ENCODE measurements around the gene GRIN1.

The GRIN1 gene

DNA sequence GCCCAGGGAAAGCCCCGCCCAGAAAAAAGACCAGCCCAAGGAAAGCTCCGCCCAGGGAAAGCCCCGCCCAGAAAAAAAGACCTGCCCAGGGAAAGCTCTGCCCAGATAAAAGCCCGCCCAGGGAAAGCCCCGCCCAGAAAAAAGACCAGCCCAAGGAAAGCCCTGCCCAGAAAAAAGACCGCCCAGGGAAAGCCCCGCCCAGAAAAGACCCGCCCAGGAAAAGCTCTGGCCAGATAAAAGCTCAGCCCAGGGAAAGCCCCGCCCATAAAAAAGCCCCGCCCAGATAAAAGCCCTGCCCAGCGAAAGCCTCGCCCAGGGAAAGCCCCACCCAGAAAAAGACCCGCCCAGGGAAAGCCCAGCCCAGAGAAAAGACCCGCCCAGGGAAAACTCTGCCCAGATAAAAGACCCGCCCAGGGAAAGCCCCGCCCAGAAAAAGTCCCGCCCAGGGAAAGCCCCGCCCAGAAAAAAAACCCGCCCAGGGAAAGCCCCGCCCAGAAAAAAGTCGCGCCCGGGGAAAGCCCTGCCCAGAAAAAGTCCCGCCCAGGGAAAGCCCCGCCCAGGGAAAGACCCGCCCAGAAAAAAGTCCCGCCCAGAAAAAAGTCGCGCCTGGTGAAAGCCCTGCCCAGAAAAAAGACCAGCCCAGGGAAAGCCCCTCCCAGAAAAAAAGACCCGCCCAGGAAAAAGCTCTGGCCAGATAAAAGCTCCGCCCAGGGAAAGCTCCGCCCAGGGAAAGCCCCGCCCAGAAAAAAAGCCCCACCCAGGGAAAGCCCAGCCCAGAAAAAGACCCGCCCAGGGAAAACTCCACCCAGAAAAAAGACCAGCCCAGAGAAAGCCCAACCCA, 11.9 kb downstream of the GRIN1 start:
- Histone ChIP-seq H3K36me3 (ENCODE audit: control insufficient read depth, insufficient read depth, low read length) (no peaks in the 10 kb centered on the region), H3K4me1 (ENCODE audit: control insufficient read depth, insufficient read depth, low read length, poor library complexity, severe bottlenecking) (no peaks in the 10 kb centered on the region), H3K27ac (ENCODE audit: low read depth, low read length, severe bottlenecking) (no peak overlapping the region), H3K9me3 (ENCODE audit: control insufficient read depth, low read length) (no peaks in the 10 kb centered on the region), H3K4me3 (ENCODE audit: extremely low read depth, insufficient read depth, low read length, poor library complexity, severe bottlenecking) (no peak overlapping the region)
- WGBS, 2 experiments (ENCODE audit: insufficient coverage in 2 of 2) = 69 to 71% methylated on average over 25 to 29 of the region's 34 CpGs

GRCh38 chr9:137152844-137153405, 14.0 kb downstream of the GRIN1 start:
- Histone ChIP-seq H3K36me3 (ENCODE audit: control insufficient read depth, insufficient read depth, low read length) (no peaks in the 10 kb centered on the region), H3K4me3 (ENCODE audit: extremely low read depth, insufficient read depth, low read length, poor library complexity, severe bottlenecking) (no peak overlapping the region), H3K4me1 (ENCODE audit: control insufficient read depth, insufficient read depth, low read length, poor library complexity, severe bottlenecking) (no peaks in the 10 kb centered on the region), H3K27ac (ENCODE audit: low read depth, low read length, severe bottlenecking) (no peak overlapping the region), H3K9me3 (ENCODE audit: control insufficient read depth, low read length) (no peaks in the 10 kb centered on the region)
- 89 to 94% methylated on average over 6 to 7 of the region's 7 CpGs for WGBS, 2 experiments (ENCODE audit: insufficient coverage in 2 of 2)

- Histone ChIP-seq H3K36me3 (ENCODE audit: control insufficient read depth, insufficient read depth, low read length) (no peaks in the 10 kb centered on the region), H3K4me1 (ENCODE audit: control insufficient read depth, insufficient read depth, low read length, poor library complexity, severe bottlenecking) (no peaks in the 10 kb centered on the region), H3K4me3 (ENCODE audit: extremely low read depth, insufficient read depth, low read length, poor library complexity, severe bottlenecking) (no peak overlapping the region), H3K27ac (ENCODE audit: low read depth, low read length, severe bottlenecking) (no peak overlapping the region), H3K9me3 (ENCODE audit: control insufficient read depth, low read length) (no peaks in the 10 kb centered on the region)
- 56 to 62% methylated on average over 36 to 63 of the region's 65 CpGs for WGBS, 2 experiments (ENCODE audit: insufficient coverage in 2 of 2)
Measured at GRCh38 chr9:137156567-137157375, 17.8 kb downstream of the GRIN1 start.

DNA sequence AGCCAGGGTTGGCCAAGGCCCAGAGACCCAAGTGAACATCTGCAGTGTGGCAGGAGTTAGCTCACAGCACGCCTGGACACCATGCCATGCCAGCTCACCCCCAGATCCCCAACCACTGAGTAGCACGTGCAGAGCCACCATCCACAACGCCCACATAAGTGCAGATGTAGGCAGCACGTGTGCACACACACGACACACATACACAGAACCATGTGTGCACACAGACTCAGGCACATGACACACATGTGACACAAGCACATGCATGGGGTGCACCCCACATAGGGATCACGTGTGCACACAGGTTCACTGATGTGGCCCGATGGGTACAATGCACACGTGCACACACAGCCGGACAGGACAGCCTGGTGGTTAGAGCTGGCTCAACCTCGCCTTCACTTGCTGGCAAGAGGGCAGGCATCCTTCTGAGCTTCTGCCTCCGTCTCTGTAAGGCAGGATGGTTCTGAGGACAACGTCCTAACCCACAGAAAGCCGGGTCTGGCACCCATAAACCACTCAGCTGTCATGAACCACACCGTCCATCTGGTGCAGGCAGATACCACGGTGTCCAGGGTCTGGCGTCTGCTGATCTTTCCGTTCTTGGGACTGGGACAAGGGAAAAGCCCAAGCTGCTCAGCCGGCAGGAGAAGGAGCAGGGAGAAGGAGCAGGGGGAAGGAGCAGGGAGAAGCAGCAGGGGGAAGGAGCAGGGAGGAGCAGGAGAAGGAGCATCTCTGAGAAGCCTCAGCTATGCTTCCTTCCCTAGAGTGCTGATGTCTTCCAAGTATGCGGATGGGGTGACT, 18.9 kb downstream of the GRIN1 start:
- Histone ChIP-seq H3K4me3 (ENCODE audit: extremely low read depth, insufficient read depth, low read length, poor library complexity, severe bottlenecking) (no peak overlapping the region), H3K9me3 (ENCODE audit: control insufficient read depth, low read length) (no peaks in the 10 kb centered on the region), H3K27ac (ENCODE audit: low read depth, low read length, severe bottlenecking) (no peak overlapping the region), H3K36me3 (ENCODE audit: control insufficient read depth, insufficient read depth, low read length) (no peaks in the 10 kb centered on the region), H3K4me1 (ENCODE audit: control insufficient read depth, insufficient read depth, low read length, poor library complexity, severe bottlenecking) (no peaks in the 10 kb centered on the region)
- 68 to 73% methylated on average over 14 to 15 of the region's 19 CpGs for WGBS, 2 experiments (ENCODE audit: insufficient coverage in 2 of 2)

GRCh38 chr9:137158625-137159024, 19.7 kb downstream of the GRIN1 start:
- Histone ChIP-seq H3K36me3 (ENCODE audit: control insufficient read depth, insufficient read depth, low read length) (no peaks in the 10 kb centered on the region), H3K27ac (ENCODE audit: low read depth, low read length, severe bottlenecking) (no peak overlapping the region), H3K4me1 (ENCODE audit: control insufficient read depth, insufficient read depth, low read length, poor library complexity, severe bottlenecking) (no peaks in the 10 kb centered on the region), H3K9me3 (ENCODE audit: control insufficient read depth, low read length) (no peaks in the 10 kb centered on the region), H3K4me3 (ENCODE audit: extremely low read depth, insufficient read depth, low read length, poor library complexity, severe bottlenecking) (no peak overlapping the region)
- WGBS, 2 experiments (ENCODE audit: insufficient coverage in 2 of 2) = 40 to 60% methylated on average over 1 of the region's 4 CpGs

DNA sequence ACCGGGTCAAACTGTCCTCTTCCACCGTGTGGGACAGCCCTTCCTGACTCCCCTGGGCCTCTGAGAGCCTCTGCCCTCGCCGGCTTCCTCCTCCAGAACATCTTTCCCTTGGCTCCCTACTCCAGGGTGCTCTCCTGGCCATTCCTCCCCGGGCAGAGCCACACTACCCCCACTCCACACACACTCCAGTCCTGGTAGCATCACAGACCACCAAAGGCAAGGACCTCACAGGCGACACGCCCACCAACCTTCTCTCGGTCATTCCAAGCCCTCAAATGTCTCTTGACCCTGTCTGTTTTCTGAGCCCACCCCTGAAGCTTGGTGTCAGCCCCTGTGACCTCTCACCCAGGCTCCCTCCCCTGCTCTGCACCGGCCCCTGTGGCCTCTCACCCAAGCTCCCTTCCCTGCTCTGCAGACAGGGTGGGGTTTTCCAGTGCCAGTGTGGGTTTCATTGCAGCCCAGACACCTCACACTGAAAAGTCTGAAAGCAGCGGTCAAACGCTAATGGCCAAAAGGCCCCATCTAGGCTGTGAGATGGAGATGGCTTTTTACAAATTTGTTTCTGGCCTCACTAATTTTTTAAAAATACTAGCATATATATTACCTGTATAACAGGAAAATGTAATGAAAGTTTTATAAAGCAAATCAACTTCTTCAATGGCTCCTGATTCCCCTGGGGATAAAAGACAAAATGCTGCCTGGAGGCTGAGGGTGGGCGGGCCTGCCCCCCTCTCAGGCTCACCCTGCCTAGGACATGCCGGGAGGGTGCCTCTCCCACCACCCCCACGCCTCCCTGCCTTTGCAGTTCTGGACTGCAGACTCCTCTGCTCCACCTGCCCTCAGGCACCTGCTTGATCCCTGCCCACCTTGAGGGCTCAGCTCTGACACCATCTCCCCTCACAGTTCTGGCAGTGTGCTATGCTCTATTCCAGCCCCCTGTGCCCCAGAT, 20.4 kb downstream of the GRIN1 start:
- WGBS, 2 experiments (ENCODE audit: insufficient coverage in 2 of 2) = 38 to 46% methylated on average over 9 to 11 of the region's 14 CpGs
- H3K27ac ChIP-seq (ENCODE audit: low read depth, low read length, severe bottlenecking) = no peak overlapping the region
- H3K9me3 ChIP-seq (ENCODE audit: control insufficient read depth, low read length) = no peaks in the 10 kb centered on the region
- no peaks in the 10 kb centered on the region for H3K4me1 ChIP-seq (ENCODE audit: control insufficient read depth, insufficient read depth, low read length, poor library complexity, severe bottlenecking)
- H3K4me3 ChIP-seq (ENCODE audit: extremely low read depth, insufficient read depth, low read length, poor library complexity, severe bottlenecking) = no peak overlapping the region
- H3K36me3 ChIP-seq (ENCODE audit: control insufficient read depth, insufficient read depth, low read length) = no peaks in the 10 kb centered on the region

- WGBS, 2 experiments (ENCODE audit: insufficient coverage in 2 of 2) = 69 to 72% methylated on average over 14 to 15 of the region's 17 CpGs
Measured at GRCh38 chr9:137160054-137160425, 21.1 kb downstream of the GRIN1 start.

DNA sequence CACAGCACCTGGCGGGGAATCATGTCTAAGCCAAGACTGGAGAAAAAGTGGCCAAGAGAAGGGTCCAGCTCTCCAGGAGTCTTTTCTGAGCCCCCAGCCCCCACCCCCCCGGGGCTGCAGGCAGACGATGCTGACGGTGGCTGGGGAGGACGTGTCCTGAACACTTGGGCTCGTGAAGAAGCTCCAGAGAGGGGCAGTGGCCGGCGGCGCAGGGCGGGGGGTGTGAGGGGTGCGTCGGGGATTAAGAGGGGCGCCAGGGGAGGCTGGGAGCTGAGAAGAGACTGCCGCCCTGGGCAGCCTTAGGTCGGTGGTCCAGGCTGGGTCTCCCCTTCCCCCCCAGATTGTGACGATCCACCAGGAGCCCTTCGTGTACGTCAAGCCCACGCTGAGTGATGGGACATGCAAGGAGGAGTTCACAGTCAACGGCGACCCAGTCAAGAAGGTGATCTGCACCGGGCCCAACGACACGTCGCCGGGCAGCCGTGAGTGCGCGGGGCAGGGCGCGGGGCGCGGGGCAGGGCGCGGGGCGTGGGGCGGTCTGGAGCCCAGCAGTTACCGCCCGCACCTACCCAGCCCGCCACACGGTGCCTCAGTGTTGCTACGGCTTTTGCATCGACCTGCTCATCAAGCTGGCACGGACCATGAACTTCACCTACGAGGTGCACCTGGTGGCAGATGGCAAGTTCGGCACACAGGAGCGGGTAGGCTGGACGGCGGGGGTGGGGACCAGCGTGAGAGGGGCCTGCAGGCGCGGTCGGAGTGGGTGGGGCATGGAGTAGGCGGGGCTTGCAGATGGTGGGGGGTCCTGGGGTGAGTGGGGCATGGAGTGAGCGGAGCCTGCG, 22.0 kb downstream of the GRIN1 start:
- H3K4me3 ChIP-seq (ENCODE audit: extremely low read depth, insufficient read depth, low read length, poor library complexity, severe bottlenecking) = no peak overlapping the region
- WGBS, 2 experiments (ENCODE audit: insufficient coverage in 2 of 2) = 58 to 61% methylated on average over 39 to 52 of the region's 56 CpGs
- no peaks in the 10 kb centered on the region for H3K9me3 ChIP-seq (ENCODE audit: control insufficient read depth, low read length)

More at GRCh38 chr9:137160054-137160425, 21.1 kb downstream of the GRIN1 start:
- Histone ChIP-seq H3K9me3 (ENCODE audit: control insufficient read depth, low read length) (no peaks in the 10 kb centered on the region), H3K4me1 (ENCODE audit: control insufficient read depth, insufficient read depth, low read length, poor library complexity, severe bottlenecking) (no peaks in the 10 kb centered on the region), H3K36me3 (ENCODE audit: control insufficient read depth, insufficient read depth, low read length) (no peaks in the 10 kb centered on the region), H3K27ac (ENCODE audit: low read depth, low read length, severe bottlenecking) (no peak overlapping the region), H3K4me3 (ENCODE audit: extremely low read depth, insufficient read depth, low read length, poor library complexity, severe bottlenecking) (no peak overlapping the region)

More for the DNA sequence above, 22.0 kb downstream of the GRIN1 start:
- Histone ChIP-seq H3K4me1 (ENCODE audit: control insufficient read depth, insufficient read depth, low read length, poor library complexity, severe bottlenecking) (no peaks in the 10 kb centered on the region), H3K36me3 (ENCODE audit: control insufficient read depth, insufficient read depth, low read length) (no peaks in the 10 kb centered on the region), H3K27ac (ENCODE audit: low read depth, low read length, severe bottlenecking) (no peak overlapping the region)

Data from mesodermal cell (in vitro differentiated cells).